GM12891 (cell line): ENCODE measurements around the gene CHRNA4.

Source experiments
- POLR2AphosphoS5 ChIP-seq: IDR thresholded peaks from 2 replicates; pipeline ENCODE4 v1.6.1; 2011; ENCODE audit warnings: low read depth, low read length, control low read depth
- TAF1 ChIP-seq: IDR thresholded peaks from 2 replicates; pipeline ENCODE4 v1.6.1; 2011; ENCODE audit warnings: low read depth, low read length, control low read depth

DNA sequence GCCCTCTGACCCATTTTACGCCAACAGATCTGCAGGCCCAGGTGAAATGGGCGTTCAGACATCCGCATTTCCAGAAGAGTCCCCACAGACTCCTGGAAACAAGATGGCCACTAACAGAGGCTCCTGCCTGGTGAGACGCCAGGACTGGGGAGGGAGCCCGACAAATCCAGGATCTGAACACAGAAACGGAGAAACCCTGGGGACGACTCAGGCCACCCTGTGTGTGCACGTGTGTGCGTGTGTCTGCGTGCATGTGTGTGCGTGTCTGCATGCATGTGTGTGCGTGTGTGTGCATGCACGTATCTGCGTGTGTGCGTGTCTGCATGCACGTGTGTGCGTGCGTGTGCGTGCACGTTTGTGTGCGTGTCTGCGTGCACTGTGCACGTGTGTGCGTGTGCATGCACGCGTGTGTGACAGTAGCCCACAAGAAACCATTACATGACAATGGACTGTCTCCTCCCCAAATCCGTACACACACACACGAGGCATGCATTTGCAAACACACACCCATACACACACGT, 24.9 kb downstream of the CHRNA4 start:
- TF ChIP-seq POLR2AphosphoS5 (no peak), TAF1 (no peak)
